HEK293 (cell line): Measurements from ENCODE around the gene CEP104.
A peak's percentile ranks its signal among the peaks of the same experiment; 100 is the strongest.

ENCODE experiments used
- BCL11B ChIP-seq: fragments of 450-650 bp; formaldehyde crosslinking; IDR thresholded peaks from 2 replicates; pipeline ENCODE4 v1.5.1; 2016; ENCODE audit warnings: low read depth, missing biosample characterization, missing genetic modification characterization
- HOXA7 ChIP-seq: sonication (generic); formaldehyde crosslinking; IDR thresholded peaks from 2 replicates; pipeline ENCODE4 v1.8.1; 2022; ENCODE audit warnings: missing genetic modification reagents, borderline replicate concordance
- OSR2 ChIP-seq: fragments of 450-650 bp; formaldehyde crosslinking; IDR thresholded peaks from 2 replicates; pipeline ENCODE4 v1.5.1; 2016; ENCODE audit warnings: missing biosample characterization, missing genetic modification characterization
- REPIN1 ChIP-seq: fragments of 450-650 bp; formaldehyde crosslinking; IDR thresholded peaks from 2 replicates; pipeline ENCODE4 v1.5.1; 2017; ENCODE audit warnings: missing biosample characterization, missing genetic modification characterization, low read depth
- SP2 ChIP-seq: fragments of 450-650 bp; formaldehyde crosslinking; IDR thresholded peaks from 2 replicates; pipeline ENCODE4 v1.5.1; 2016; ENCODE audit warnings: missing biosample characterization, missing genetic modification characterization
- SP3 ChIP-seq: fragments of 450-650 bp; formaldehyde crosslinking; IDR thresholded peaks from 2 replicates; pipeline ENCODE4 v1.5.1; 2016; ENCODE audit warnings: missing biosample characterization, missing genetic modification characterization
- ZBTB48 ChIP-seq: fragments of 450-650 bp; formaldehyde crosslinking; IDR thresholded peaks from 2 replicates; pipeline ENCODE4 v1.5.1; 2016; ENCODE audit warnings: missing biosample characterization, missing genetic modification characterization
- ZNF10 ChIP-seq: fragments of 450-650 bp; formaldehyde crosslinking; IDR thresholded peaks from 2 replicates; pipeline ENCODE4 v1.5.1; 2017; ENCODE audit warnings: missing biosample characterization, missing genetic modification characterization
- ZNF133 ChIP-seq: fragments of 450-650 bp; formaldehyde crosslinking; IDR thresholded peaks from 2 replicates; pipeline ENCODE4 v1.5.1; 2016; ENCODE audit warnings: missing biosample characterization, missing genetic modification characterization
- ZNF140 ChIP-seq: fragments of 450-650 bp; formaldehyde crosslinking; IDR thresholded peaks from 2 replicates; pipeline ENCODE4 v1.5.1; 2016; ENCODE audit warnings: missing biosample characterization, missing genetic modification characterization
- ZNF155 ChIP-seq: fragments of 450-650 bp; formaldehyde crosslinking; IDR thresholded peaks from 2 replicates; pipeline ENCODE4 v1.5.1; 2016; ENCODE audit warnings: missing biosample characterization, missing genetic modification characterization
- ZNF202 ChIP-seq: fragments of 450-650 bp; formaldehyde crosslinking; IDR thresholded peaks from 2 replicates; pipeline ENCODE4 v1.5.1; 2016; ENCODE audit warnings: missing biosample characterization, missing genetic modification characterization, borderline replicate concordance
- ZNF292 ChIP-seq: fragments of 450-650 bp; formaldehyde crosslinking; IDR thresholded peaks from 2 replicates; pipeline ENCODE4 v1.5.1; 2016; ENCODE audit warnings: low read depth, missing biosample characterization, missing genetic modification characterization, borderline replicate concordance
- ZNF350 ChIP-seq: fragments of 450-650 bp; formaldehyde crosslinking; IDR thresholded peaks from 2 replicates; pipeline ENCODE4 v1.5.0; 2017; ENCODE audit warnings: missing biosample characterization, mild to moderate bottlenecking, missing genetic modification characterization
- ZNF366 ChIP-seq: fragments of 450-650 bp; formaldehyde crosslinking; conservative IDR thresholded peaks from 2 replicates; pipeline ENCODE4 v1.5.1; 2016; ENCODE audit warnings: missing biosample characterization, missing genetic modification characterization
- ZNF416 ChIP-seq: fragments of 450-650 bp; formaldehyde crosslinking; IDR thresholded peaks from 2 replicates; pipeline ENCODE4 v1.5.1; 2016; ENCODE audit warnings: missing biosample characterization, missing genetic modification characterization
- ZNF501 ChIP-seq: fragments of 450-650 bp; formaldehyde crosslinking; IDR thresholded peaks from 2 replicates; pipeline ENCODE4 v1.5.1; 2016; ENCODE audit warnings: missing biosample characterization, missing genetic modification characterization
- ZNF510 ChIP-seq: fragments of 450-650 bp; formaldehyde crosslinking; IDR thresholded peaks from 2 replicates; pipeline ENCODE4 v1.5.1; 2018; ENCODE audit warnings: mild to moderate bottlenecking, missing genetic modification characterization, missing biosample characterization; ENCODE audit not compliant: insufficient replicate concordance
- ZNF549 ChIP-seq: fragments of 450-650 bp; IDR thresholded peaks from 2 replicates; pipeline ENCODE4 v1.5.1; 2018; ENCODE audit warnings: missing biosample characterization, missing genetic modification characterization, mild to moderate bottlenecking, inconsistent platforms, moderate library complexity
- ZNF621 ChIP-seq: fragments of 450-650 bp; formaldehyde crosslinking; IDR thresholded peaks from 2 replicates; pipeline ENCODE4 v1.5.1; 2017; ENCODE audit warnings: missing biosample characterization, missing genetic modification characterization
- ZNF624 ChIP-seq: fragments of 450-650 bp; formaldehyde crosslinking; IDR thresholded peaks from 2 replicates; pipeline ENCODE4 v1.5.1; 2017; ENCODE audit warnings: missing biosample characterization, missing genetic modification characterization
- ZNF629 ChIP-seq: fragments of 450-650 bp; formaldehyde crosslinking; IDR thresholded peaks from 2 replicates; pipeline ENCODE4 v1.5.1; 2017; ENCODE audit warnings: missing biosample characterization, missing genetic modification characterization
- ZNF677 ChIP-seq: fragments of 450-650 bp; IDR thresholded peaks from 2 replicates; pipeline ENCODE4 v1.5.0; 2018; ENCODE audit warnings: missing biosample characterization, mild to moderate bottlenecking, missing genetic modification characterization, moderate library complexity
- ZNF785 ChIP-seq: fragments of 450-650 bp; formaldehyde crosslinking; IDR thresholded peaks from 2 replicates; pipeline ENCODE4 v1.5.1; 2016; ENCODE audit warnings: missing biosample characterization, missing genetic modification characterization
- ZNF837 ChIP-seq: fragments of 450-650 bp; formaldehyde crosslinking; IDR thresholded peaks from 2 replicates; pipeline ENCODE4 v1.5.1; 2016; ENCODE audit warnings: missing biosample characterization, missing genetic modification characterization
- ZXDB ChIP-seq: fragments of 450-650 bp; formaldehyde crosslinking; IDR thresholded peaks from 2 replicates; pipeline ENCODE4 v1.5.1; 2016; ENCODE audit warnings: missing biosample characterization, missing genetic modification characterization
- TF ChIP-seq, protein P1 (sequence below): sonication (generic); formaldehyde crosslinking; IDR thresholded peaks from 2 replicates; pipeline ENCODE4 v1.8.1; 2022; ENCODE audit warnings: mild to moderate bottlenecking, moderate library complexity, missing genetic modification reagents
- TF ChIP-seq, protein P2 (sequence below): fragments of 450-650 bp; formaldehyde crosslinking; IDR thresholded peaks from 2 replicates; pipeline ENCODE4 v1.5.1; 2016; ENCODE audit warnings: missing biosample characterization, missing genetic modification characterization
- TF ChIP-seq, protein P3 (sequence below): fragments of 450-650 bp; formaldehyde crosslinking; IDR thresholded peaks from 2 replicates; pipeline ENCODE4 v1.5.1; 2016; ENCODE audit warnings: missing biosample characterization, missing genetic modification characterization, borderline replicate concordance
- TF ChIP-seq, protein P4 (sequence below): fragments of 450-650 bp; formaldehyde crosslinking; IDR thresholded peaks from 2 replicates; pipeline ENCODE4 v1.5.1; 2017; ENCODE audit warnings: missing biosample characterization, missing genetic modification characterization
- TF ChIP-seq, protein P5 (sequence below): fragments of 450-650 bp; formaldehyde crosslinking; IDR thresholded peaks from 2 replicates; pipeline ENCODE4 v1.5.1; 2016; ENCODE audit warnings: missing biosample characterization, missing genetic modification characterization
- TF ChIP-seq, protein P6 (sequence below): fragments of 450-650 bp; formaldehyde crosslinking; IDR thresholded peaks from 2 replicates; pipeline ENCODE4 v1.5.1; 2016; ENCODE audit warnings: missing biosample characterization, missing genetic modification characterization

Gene CEP104

DNA sequence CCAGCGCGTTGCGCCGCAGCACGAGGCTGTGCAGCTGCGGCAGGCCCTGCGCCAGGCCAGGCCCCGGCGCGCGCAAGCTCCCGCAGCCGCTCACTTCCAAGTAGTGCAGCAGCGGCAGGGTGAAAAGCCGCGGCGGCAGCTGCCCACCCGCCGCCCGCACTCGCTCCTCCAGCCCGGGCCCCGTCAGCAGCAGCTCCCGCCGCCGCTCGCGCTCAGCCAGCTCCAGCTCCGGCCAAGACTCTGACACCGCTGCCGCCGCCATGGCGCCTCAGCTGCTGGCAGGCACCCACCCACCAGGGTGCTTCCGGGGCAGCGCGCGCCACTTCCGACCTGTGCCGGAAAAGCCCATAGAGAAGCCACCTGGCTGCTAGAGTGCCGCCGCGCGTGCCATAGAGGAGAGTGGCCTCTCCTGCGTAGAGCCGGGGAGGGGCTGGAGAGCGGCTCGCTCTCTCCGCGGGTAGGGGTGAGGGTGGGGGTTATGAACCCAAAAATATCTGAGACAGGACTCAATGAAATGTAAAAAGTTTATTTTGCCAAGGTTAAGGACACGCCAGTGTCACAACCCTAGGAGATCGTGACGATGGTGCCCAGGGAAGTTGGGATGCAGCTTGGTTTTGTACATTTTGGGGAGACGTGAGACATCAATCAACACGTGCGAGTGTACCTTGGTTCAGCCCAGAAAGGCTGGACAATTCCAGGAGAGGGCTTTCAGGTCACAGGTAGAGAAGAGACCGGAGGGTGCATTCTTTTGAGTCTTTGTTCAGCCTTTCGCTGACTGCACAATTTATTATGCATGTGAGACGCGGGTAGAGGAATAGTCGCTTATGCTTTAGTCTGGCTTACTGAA is 60.6 kb downstream of the CEP104 start, which contains the start of gene LRRC47 (continued):
- TF ChIP-seq REPIN1 (tag by site-specific recombination) = no peak
- TF ChIP-seq SP3 (tag by site-specific recombination) = peak; percentile 52
- TF ChIP-seq, protein P1, sequence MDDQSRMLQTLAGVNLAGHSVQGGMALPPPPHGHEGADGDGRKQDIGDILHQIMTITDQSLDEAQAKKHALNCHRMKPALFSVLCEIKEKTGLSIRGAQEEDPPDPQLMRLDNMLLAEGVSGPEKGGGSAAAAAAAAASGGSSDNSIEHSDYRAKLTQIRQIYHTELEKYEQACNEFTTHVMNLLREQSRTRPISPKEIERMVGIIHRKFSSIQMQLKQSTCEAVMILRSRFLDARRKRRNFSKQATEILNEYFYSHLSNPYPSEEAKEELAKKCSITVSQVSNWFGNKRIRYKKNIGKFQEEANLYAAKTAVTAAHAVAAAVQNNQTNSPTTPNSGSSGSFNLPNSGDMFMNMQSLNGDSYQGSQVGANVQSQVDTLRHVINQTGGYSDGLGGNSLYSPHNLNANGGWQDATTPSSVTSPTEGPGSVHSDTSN (CRISPR knock-in tag) = peak; percentile 68; the same call in 1 of the 2 replicates
- peak; percentile 77 for TF ChIP-seq ZXDB
- no peak for TF ChIP-seq ZNF292 (tag by site-specific recombination)
- TF ChIP-seq OSR2 = no peak
- TF ChIP-seq, protein P2, sequence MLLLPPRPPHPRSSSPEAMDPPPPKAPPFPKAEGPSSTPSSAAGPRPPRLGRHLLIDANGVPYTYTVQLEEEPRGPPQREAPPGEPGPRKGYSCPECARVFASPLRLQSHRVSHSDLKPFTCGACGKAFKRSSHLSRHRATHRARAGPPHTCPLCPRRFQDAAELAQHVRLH = 0 out of 2 replicates have a peak, but pooled peaks have one; percentile 54
- TF ChIP-seq, protein P3, sequence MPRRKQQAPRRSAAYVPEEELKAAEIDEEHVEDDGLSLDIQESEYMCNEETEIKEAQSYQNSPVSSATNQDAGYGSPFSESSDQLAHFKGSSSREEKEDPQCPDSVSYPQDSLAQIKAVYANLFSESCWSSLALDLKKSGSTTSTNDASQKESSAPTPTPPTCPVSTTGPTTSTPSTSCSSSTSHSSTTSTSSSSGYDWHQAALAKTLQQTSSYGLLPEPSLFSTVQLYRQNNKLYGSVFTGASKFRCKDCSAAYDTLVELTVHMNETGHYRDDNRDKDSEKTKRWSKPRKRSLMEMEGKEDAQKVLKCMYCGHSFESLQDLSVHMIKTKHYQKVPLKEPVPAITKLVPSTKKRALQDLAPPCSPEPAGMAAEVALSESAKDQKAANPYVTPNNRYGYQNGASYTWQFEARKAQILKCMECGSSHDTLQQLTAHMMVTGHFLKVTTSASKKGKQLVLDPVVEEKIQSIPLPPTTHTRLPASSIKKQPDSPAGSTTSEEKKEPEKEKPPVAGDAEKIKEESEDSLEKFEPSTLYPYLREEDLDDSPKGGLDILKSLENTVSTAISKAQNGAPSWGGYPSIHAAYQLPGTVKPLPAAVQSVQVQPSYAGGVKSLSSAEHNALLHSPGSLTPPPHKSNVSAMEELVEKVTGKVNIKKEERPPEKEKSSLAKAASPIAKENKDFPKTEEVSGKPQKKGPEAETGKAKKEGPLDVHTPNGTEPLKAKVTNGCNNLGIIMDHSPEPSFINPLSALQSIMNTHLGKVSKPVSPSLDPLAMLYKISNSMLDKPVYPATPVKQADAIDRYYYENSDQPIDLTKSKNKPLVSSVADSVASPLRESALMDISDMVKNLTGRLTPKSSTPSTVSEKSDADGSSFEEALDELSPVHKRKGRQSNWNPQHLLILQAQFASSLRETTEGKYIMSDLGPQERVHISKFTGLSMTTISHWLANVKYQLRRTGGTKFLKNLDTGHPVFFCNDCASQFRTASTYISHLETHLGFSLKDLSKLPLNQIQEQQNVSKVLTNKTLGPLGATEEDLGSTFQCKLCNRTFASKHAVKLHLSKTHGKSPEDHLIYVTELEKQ (tag by site-specific recombination) = no peak
- TF ChIP-seq ZNF155 = no peak
- TF ChIP-seq ZNF621 (tag by site-specific recombination) = no peak
- TF ChIP-seq, protein P4, sequence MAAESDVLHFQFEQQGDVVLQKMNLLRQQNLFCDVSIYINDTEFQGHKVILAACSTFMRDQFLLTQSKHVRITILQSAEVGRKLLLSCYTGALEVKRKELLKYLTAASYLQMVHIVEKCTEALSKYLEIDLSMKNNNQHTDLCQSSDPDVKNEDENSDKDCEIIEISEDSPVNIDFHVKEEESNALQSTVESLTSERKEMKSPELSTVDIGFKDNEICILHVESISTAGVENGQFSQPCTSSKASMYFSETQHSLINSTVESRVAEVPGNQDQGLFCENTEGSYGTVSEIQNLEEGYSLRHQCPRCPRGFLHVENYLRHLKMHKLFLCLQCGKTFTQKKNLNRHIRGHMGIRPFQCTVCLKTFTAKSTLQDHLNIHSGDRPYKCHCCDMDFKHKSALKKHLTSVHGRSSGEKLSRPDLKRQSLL (tag by site-specific recombination) = peak; percentile 54; the same call in 1 of the 2 replicates
- TF ChIP-seq ZNF785 (tag by site-specific recombination) = no peak
- TF ChIP-seq ZNF366 = no peak
- no peak for TF ChIP-seq ZNF677 (tag by site-specific recombination)
- no peak for TF ChIP-seq ZNF10 (tag by site-specific recombination)
- TF ChIP-seq, protein P5, sequence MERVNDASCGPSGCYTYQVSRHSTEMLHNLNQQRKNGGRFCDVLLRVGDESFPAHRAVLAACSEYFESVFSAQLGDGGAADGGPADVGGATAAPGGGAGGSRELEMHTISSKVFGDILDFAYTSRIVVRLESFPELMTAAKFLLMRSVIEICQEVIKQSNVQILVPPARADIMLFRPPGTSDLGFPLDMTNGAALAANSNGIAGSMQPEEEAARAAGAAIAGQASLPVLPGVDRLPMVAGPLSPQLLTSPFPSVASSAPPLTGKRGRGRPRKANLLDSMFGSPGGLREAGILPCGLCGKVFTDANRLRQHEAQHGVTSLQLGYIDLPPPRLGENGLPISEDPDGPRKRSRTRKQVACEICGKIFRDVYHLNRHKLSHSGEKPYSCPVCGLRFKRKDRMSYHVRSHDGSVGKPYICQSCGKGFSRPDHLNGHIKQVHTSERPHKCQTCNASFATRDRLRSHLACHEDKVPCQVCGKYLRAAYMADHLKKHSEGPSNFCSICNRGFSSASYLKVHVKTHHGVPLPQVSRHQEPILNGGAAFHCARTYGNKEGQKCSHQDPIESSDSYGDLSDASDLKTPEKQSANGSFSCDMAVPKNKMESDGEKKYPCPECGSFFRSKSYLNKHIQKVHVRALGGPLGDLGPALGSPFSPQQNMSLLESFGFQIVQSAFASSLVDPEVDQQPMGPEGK (tag by site-specific recombination) = peak; percentile 73
- TF ChIP-seq ZNF510 (tag by site-specific recombination) = no peak
- no peak for TF ChIP-seq ZBTB48 (tag by site-specific recombination)
- no peak for TF ChIP-seq ZNF416 (tag by site-specific recombination)
- TF ChIP-seq, protein P6, sequence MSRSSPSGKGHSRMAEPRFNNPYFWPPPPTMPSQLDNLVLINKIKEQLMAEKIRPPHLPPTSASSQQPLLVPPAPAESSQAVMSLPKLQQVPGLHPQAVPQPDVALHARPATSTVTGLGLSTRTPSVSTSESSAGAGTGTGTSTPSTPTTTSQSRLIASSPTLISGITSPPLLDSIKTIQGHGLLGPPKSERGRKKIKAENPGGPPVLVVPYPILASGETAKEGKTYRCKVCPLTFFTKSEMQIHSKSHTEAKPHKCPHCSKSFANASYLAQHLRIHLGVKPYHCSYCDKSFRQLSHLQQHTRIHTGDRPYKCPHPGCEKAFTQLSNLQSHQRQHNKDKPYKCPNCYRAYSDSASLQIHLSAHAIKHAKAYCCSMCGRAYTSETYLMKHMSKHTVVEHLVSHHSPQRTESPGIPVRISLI (tag by site-specific recombination) = no peak
- no peak for TF ChIP-seq ZNF549 (tag by site-specific recombination)
- TF ChIP-seq ZNF133 (tag by site-specific recombination) = no peak
- TF ChIP-seq ZNF202 (tag by site-specific recombination) = no peak
- TF ChIP-seq ZNF624 (tag by site-specific recombination) = no peak
- no peak for TF ChIP-seq HOXA7 (CRISPR knock-in tag)
- TF ChIP-seq SP2 (tag by site-specific recombination) = peak; percentile 92
- no peak for TF ChIP-seq BCL11B (tag by site-specific recombination)
- TF ChIP-seq ZNF629 (tag by site-specific recombination) = peak; percentile 74
- no peak for TF ChIP-seq ZNF837 (tag by site-specific recombination)
- TF ChIP-seq ZNF350 (tag by site-specific recombination) = no peak
- no peak for TF ChIP-seq ZNF140 (tag by site-specific recombination)
- peak; percentile 49; the same call in 1 of the 2 replicates for TF ChIP-seq ZNF501 (tag by site-specific recombination)
